Liver (tissue), 9 donors: ENCODE data around the gene FRMD5. TPM values are rescaled to one million over a fixed set of nuclear protein-coding genes. Genes with fewer than 3 reads are reported as not detected.

ENCODE experiments used
- DNase-seq: peaks from one replicate; pipeline ENCODE4 v3.0.0-alpha.2; 2017; ENCODE audit warnings: low spot score
- H3K27ac ChIP-seq, 2 donors: one replicate each; pipeline ENCODE4 v1.7.0; 2013; ENCODE audit warnings: inconsistent platforms in 2 of 2, low read length in 2 of 2, control low read depth in 1 of 2, low read depth in 1 of 2, mild to moderate bottlenecking in 1 of 2
- H3K27me3 ChIP-seq, 4 donors: one replicate each; pipeline versions ENCODE4 v1.6.1 to v1.7.0; 2013; ENCODE audit warnings: low read length in 3 of 4, inconsistent platforms in 1 of 4, mild to moderate bottlenecking in 1 of 4, moderate library complexity in 1 of 4; ENCODE audit not compliant: control insufficient read depth in 4 of 4, insufficient read depth in 4 of 4
- H3K36me3 ChIP-seq, 4 donors: one replicate each; pipeline versions ENCODE4 v1.6.1 to v1.7.0; 2013; ENCODE audit warnings: low read length in 3 of 4, mild to moderate bottlenecking in 3 of 4, low read depth in 1 of 4, moderate library complexity in 1 of 4; ENCODE audit not compliant: control insufficient read depth in 4 of 4, insufficient read depth in 3 of 4
- H3K4me1 ChIP-seq, 4 donors: one replicate each; pipeline versions ENCODE4 v1.6.1 to v1.7.0; 2013; ENCODE audit warnings: low read length in 3 of 4, mild to moderate bottlenecking in 3 of 4, moderate library complexity in 1 of 4; ENCODE audit not compliant: control insufficient read depth in 4 of 4, insufficient read depth in 4 of 4
- H3K4me3 ChIP-seq, 3 donors: one replicate each; pipeline versions ENCODE4 v1.6.1 to v1.7.0; 2013; ENCODE audit warnings: low read length in 3 of 3, control low read depth in 1 of 3, low read depth in 1 of 3, mild to moderate bottlenecking in 1 of 3
- H3K9ac ChIP-seq, 2 donors: one replicate each; pipeline ENCODE4 v1.7.0; 2013; ENCODE audit warnings: low read length in 2 of 2, mild to moderate bottlenecking in 2 of 2, moderate library complexity in 2 of 2, control low read depth in 1 of 2, low read depth in 1 of 2
- H3K9me3 ChIP-seq, 4 donors: one replicate each; pipeline versions ENCODE4 v1.6.1 to v1.7.0; 2013; ENCODE audit warnings: low read length in 3 of 4; ENCODE audit not compliant: control insufficient read depth in 4 of 4
- EGR1 ChIP-seq, 2 donors: IDR thresholded peaks; 2 replicates each; pipeline ENCODE4 v1.6.1; 2016 to 2018; ENCODE audit warnings: antibody characterized with exemption in 2 of 2, low read depth in 2 of 2
- FOXA1 ChIP-seq: IDR thresholded peaks from 2 replicates; pipeline ENCODE4 v1.6.1; 2016; ENCODE audit warnings: antibody characterized with exemption
- FOXA2 ChIP-seq: IDR thresholded peaks from 2 replicates; pipeline ENCODE4 v1.6.1; 2016; ENCODE audit warnings: antibody characterized with exemption
- GABPA ChIP-seq, 2 donors: IDR thresholded peaks in 1 of 2; conservative IDR thresholded peaks in 1 of 2; 2 replicates each; pipeline ENCODE4 v1.6.1; 2016; ENCODE audit warnings: antibody characterized with exemption in 2 of 2, mild to moderate bottlenecking in 1 of 2, moderate library complexity in 1 of 2
- HNF4G ChIP-seq: IDR thresholded peaks from 2 replicates; pipeline ENCODE4 v1.6.1; 2016; ENCODE audit warnings: antibody characterized with exemption
- JUND ChIP-seq, 2 donors: IDR thresholded peaks; 2 replicates each; pipeline ENCODE4 v1.6.1; 2016; ENCODE audit warnings: antibody characterized with exemption in 2 of 2
- NR2F2 ChIP-seq: IDR thresholded peaks from 2 replicates; pipeline ENCODE4 v1.6.1; 2016; ENCODE audit warnings: antibody characterized with exemption
- RAD21 ChIP-seq, 2 donors: IDR thresholded peaks; 2 replicates each; pipeline ENCODE4 v1.6.1; 2016; ENCODE audit warnings: antibody characterized with exemption in 2 of 2, mild to moderate bottlenecking in 2 of 2
- RXRA ChIP-seq, 2 donors: IDR thresholded peaks; 2 replicates each; pipeline ENCODE4 v1.6.1; 2017 to 2018; ENCODE audit warnings: antibody characterized with exemption in 2 of 2, mild to moderate bottlenecking in 1 of 2
- SP1 ChIP-seq: IDR thresholded peaks from 2 replicates; pipeline ENCODE4 v1.6.1; 2018; ENCODE audit warnings: antibody characterized with exemption, mild to moderate bottlenecking
- TAF1 ChIP-seq: conservative IDR thresholded peaks from 2 replicates; pipeline ENCODE4 v1.6.1; 2016; ENCODE audit warnings: antibody characterized with exemption, mild to moderate bottlenecking
- YY1 ChIP-seq: IDR thresholded peaks from 2 replicates; pipeline ENCODE4 v1.6.1; 2016; ENCODE audit warnings: antibody characterized with exemption, mild to moderate bottlenecking
- ZBTB33 ChIP-seq: IDR thresholded peaks from 2 replicates; pipeline ENCODE4 v1.6.1; 2016; ENCODE audit warnings: antibody characterized with exemption
- WGBS: extraction: QIAGEN DNeasy Blood & Tissue Kit; methylation state at CpG from one replicate; pipeline ENCODE4 v1.1.7; 2013; 5-methylcytosine and 5-hydroxymethylcytosine counted together
- polyA plus RNA-seq, 2 donors: library from polyadenylated mRNA; stranded (reverse) in 1 of 2; unstranded in 1 of 2; fragments of 200-250 nt in 1 of 2; fragments of >200 nt in 1 of 2; fragmentation: Nextera tagmentation in 1 of 2; extraction: Ambion mirVana in 1 of 2; gene quantifications; one replicate each; pipeline versions ENCODE4 v1.2.1 to v1.2.3, GENCODE V29; 2013 to 2015
- total RNA-seq, 2 donors: library from RNA; depleted of rRNA; stranded (reverse); fragments of >200 nt; gene quantifications; one replicate each; pipeline ENCODE4 v1.2.3, GENCODE V29; 2014
- TF ChIP-seq, protein P1 (sequence below): fragments of 150-350 bp; IDR thresholded peaks from 2 replicates; pipeline ENCODE4 v1.5.1; 2017; ENCODE audit warnings: improper control_type of control experiment, low read depth, low read length; ENCODE audit not compliant: missing input control
- TF ChIP-seq, protein P2 (sequence below): IDR thresholded peaks from 2 replicates; pipeline ENCODE4 v1.6.1; 2016; ENCODE audit warnings: antibody characterized with exemption
- donor health status: healthy.
- donor health status: healthy.
- donor health status: healthy.
- donor health status: healthy.
- donor health status: healthy.

FRMD5 gene
- total and polyA plus RNA-seq, 4 donors, result 0.01 to 0.25 TPM; not detected in 2

DNA sequence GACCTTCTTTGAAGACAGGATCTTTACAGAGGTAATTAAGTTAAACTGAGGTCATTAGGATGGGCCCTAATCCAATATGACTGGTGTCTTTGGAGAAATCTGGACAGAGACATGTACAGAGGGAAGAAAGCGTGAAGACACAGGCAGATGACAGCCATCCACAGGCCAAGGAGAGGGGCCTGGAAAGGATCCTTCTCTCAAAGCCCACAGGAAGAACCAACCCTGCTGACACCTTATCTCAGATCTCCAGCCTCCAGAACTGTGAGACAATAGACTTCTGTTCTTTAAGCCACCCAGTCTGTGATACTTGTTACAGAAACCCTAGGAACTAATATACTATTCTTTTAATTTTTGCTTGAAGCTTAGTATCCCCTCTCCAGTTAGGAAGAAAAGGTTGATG, 294.1 kb downstream of the FRMD5 start (continued):
- TF ChIP-seq ZBTB33 (no peak), NR2F2 (no peak)
- TF ChIP-seq, protein P1, sequence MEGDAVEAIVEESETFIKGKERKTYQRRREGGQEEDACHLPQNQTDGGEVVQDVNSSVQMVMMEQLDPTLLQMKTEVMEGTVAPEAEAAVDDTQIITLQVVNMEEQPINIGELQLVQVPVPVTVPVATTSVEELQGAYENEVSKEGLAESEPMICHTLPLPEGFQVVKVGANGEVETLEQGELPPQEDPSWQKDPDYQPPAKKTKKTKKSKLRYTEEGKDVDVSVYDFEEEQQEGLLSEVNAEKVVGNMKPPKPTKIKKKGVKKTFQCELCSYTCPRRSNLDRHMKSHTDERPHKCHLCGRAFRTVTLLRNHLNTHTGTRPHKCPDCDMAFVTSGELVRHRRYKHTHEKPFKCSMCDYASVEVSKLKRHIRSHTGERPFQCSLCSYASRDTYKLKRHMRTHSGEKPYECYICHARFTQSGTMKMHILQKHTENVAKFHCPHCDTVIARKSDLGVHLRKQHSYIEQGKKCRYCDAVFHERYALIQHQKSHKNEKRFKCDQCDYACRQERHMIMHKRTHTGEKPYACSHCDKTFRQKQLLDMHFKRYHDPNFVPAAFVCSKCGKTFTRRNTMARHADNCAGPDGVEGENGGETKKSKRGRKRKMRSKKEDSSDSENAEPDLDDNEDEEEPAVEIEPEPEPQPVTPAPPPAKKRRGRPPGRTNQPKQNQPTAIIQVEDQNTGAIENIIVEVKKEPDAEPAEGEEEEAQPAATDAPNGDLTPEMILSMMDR, result no peak

GRCh38 chr15:43899928-43900327, 295.1 kb downstream of the FRMD5 start:
- Histone ChIP-seq H3K9me3 (no peaks in the 10 kb centered on the region), H3K4me3 (no peak overlapping the region), H3K36me3 (no peaks in the 10 kb centered on the region), H3K27ac (no peak overlapping the region), H3K27me3 (no peaks in the 10 kb centered on the region), H3K4me1 (no peaks in the 10 kb centered on the region), H3K9ac (no peak overlapping the region)
- TF ChIP-seq SP1 (no peak), EGR1 (IDR thresholded peaks at IDR 0.05; ENCODE audit: low read depth in 2 of 2) (no peak)
- 81% methylated on average over 5 of the region's 5 CpGs for WGBS
- no peak for DNase-seq

GRCh38 chr15:43898891-43899290, 296.2 kb downstream of the FRMD5 start:
- no peak overlapping the region for H3K27ac ChIP-seq
- H3K4me1 ChIP-seq, result no peaks in the 10 kb centered on the region
- no peak for TF ChIP-seq FOXA2
- TF ChIP-seq, protein P1, result no peak
- H3K36me3 ChIP-seq, result no peaks in the 10 kb centered on the region
- 87% methylated on average over 2 of the region's 2 CpGs for WGBS
- H3K9ac ChIP-seq, result no peak overlapping the region
- no peaks in the 10 kb centered on the region for H3K27me3 ChIP-seq
- no peak for DNase-seq
- H3K4me3 ChIP-seq, result no peak overlapping the region
- H3K9me3 ChIP-seq, result no peaks in the 10 kb centered on the region

DNA sequence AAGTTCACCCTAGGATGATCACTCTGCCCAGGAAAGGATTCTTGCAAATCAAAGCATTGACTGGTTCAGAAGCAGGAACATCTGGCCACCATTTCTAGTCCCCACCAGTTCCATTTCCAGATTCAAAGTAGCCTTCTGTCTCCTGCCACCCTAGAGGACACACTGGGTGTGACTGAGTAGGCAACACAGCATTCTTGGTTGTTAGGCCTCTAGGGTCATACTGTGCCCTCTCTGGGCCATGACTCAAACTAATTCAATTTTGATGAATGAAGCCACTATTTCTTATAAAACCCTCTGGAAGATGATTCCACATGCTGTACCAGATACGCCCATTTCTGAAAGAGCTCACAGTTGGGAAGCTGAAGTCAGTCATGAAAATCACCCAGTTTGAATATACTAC, 298.5 kb downstream of the FRMD5 start:
- H3K9me3 ChIP-seq, result no peaks in the 10 kb centered on the region
- H3K27me3 ChIP-seq, result no peaks in the 10 kb centered on the region
- WGBS, result 98% methylated on average over 1 of the region's 1 CpG
- H3K4me1 ChIP-seq, result no peaks in the 10 kb centered on the region
- H3K4me3 ChIP-seq, result no peak overlapping the region
- no peak for DNase-seq
- no peak overlapping the region for H3K9ac ChIP-seq
- no peak overlapping the region for H3K27ac ChIP-seq
- no peaks in the 10 kb centered on the region for H3K36me3 ChIP-seq
- no peak for TF ChIP-seq FOXA2
- no peak for TF ChIP-seq TAF1
- no peak for TF ChIP-seq SP1
- no peak for TF ChIP-seq JUND (IDR thresholded peaks at IDR 0.05)
- TF ChIP-seq, protein P1, result no peak
- no peak for TF ChIP-seq GABPA (IDR thresholded peaks at IDR 0.05 in 1 of 2, conservative IDR thresholded peaks at IDR 0.05 in 1 of 2)
- TF ChIP-seq, protein P2, sequence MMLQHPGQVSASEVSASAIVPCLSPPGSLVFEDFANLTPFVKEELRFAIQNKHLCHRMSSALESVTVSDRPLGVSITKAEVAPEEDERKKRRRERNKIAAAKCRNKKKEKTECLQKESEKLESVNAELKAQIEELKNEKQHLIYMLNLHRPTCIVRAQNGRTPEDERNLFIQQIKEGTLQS, result no peak
- no peak for TF ChIP-seq RAD21 (IDR thresholded peaks at IDR 0.05)
- no peak for TF ChIP-seq FOXA1
- TF ChIP-seq HNF4G, result no peak
- TF ChIP-seq YY1, result no peak
- TF ChIP-seq EGR1 (IDR thresholded peaks at IDR 0.05; ENCODE audit: low read depth in 2 of 2), result no peak
- no peak for TF ChIP-seq RXRA (IDR thresholded peaks at IDR 0.05)
- no peak for TF ChIP-seq ZBTB33
- no peak for TF ChIP-seq NR2F2
